B cell (primary cell): ENCODE data around the gene SCGB1D1. TPM values are rescaled to one million over a fixed set of nuclear protein-coding genes. Genes with fewer than 3 reads are reported as not detected.
"Not testable (repeated sequence)": the region's sequence is repeated elsewhere in the genome, so short reads cannot be mapped to it uniquely, and the experiment has no call there.

Experiments
- ATAC-seq: fragments of 200-7000 bp; cut with Tn5 transposase; one replicate; pipeline ENCODE4 v1.10.0; 2021; ENCODE audit warnings: low read depth, mild to moderate bottlenecking, moderate number of reproducible peaks, moderate library complexity
- CTCF ChIA-PET: fragments of 350-600 bp; sonication (Branson Sonifier 250); formaldehyde crosslinking; loops from one replicate; lab custom pipeline; 2021; ENCODE audit warnings: antibody characterized with exemption, inconsistent platforms; lab: Charles Lee
- POLR2A ChIA-PET: fragments of 350-600 bp; sonication (Branson Sonifier 250); formaldehyde crosslinking; loops from one replicate; lab custom pipeline; 2021; ENCODE audit warnings: antibody characterized with exemption; lab: Charles Lee
- DNase-seq: peaks from one replicate; pipeline ENCODE4 v3.0.0; 2013
- H2AFZ ChIP-seq: 2 replicates; pipeline ENCODE4 v1.6.1; 2012; ENCODE audit warnings: mild to moderate bottlenecking, low read depth, low read length; ENCODE audit not compliant: insufficient read depth, poor library complexity, severe bottlenecking
- H3K27ac ChIP-seq, 2 donors: 1 replicate in 1 of 2; 2 replicates in 1 of 2; pipeline ENCODE4 v1.5.1; 2012 to 2013; ENCODE audit warnings: low read length in 2 of 2, mild to moderate bottlenecking in 2 of 2, moderate library complexity in 1 of 2
- H3K27me3 ChIP-seq, 4 experiments: fragments of 200-600 bp in 1 of 4; sonication (generic) in 1 of 4; replicated peaks in 1 of 4; 1 replicate in 2 of 4; 2 replicates in 2 of 4; pipeline versions ENCODE4 v1.6.1 to v1.7.0; 2013 to 2016; ENCODE audit warnings: low read length in 3 of 4, mild to moderate bottlenecking in 2 of 4, mixed read lengths in 1 of 4, moderate library complexity in 1 of 4; ENCODE audit not compliant: insufficient read depth in 4 of 4, control insufficient read depth in 3 of 4; ENCODE audit errors: control extremely low read depth in 1 of 4
- H3K36me3 ChIP-seq, 2 experiments: replicated peaks in 1 of 2; 1 replicate in 1 of 2; 2 replicates in 1 of 2; pipeline versions ENCODE4 v1.6.1 to v1.7.1; 2013; ENCODE audit warnings: low read length in 1 of 2; ENCODE audit not compliant: insufficient read depth in 2 of 2, control insufficient read depth in 1 of 2; ENCODE audit errors: control extremely low read depth in 1 of 2, extremely low read depth in 1 of 2
- H3K4me1 ChIP-seq, 2 donors: fragments of 200-600 bp in 1 of 2; sonication (generic) in 1 of 2; 1 replicate in 1 of 2; 2 replicates in 1 of 2; pipeline versions ENCODE4 v1.5.1 to v1.6.1; 2013 to 2017; ENCODE audit warnings: low read length in 2 of 2; ENCODE audit not compliant: control insufficient read depth in 2 of 2, insufficient read depth in 2 of 2
- H3K4me2 ChIP-seq: replicated peaks from 2 replicates; pipeline ENCODE3; 2012; ENCODE audit warnings: mild to moderate bottlenecking, low read depth, low read length; ENCODE audit not compliant: poor library complexity, severe bottlenecking
- H3K4me3 ChIP-seq, 5 experiments: fragments of 200-600 bp in 1 of 5; sonication (generic) in 1 of 5; 1 replicate in 3 of 5; 2 replicates in 2 of 5; pipeline versions ENCODE4 v1.5.1 to v1.7.0; 2011 to 2016; ENCODE audit warnings: low read length in 4 of 5, mild to moderate bottlenecking in 4 of 5, low read depth in 2 of 5, control low read depth in 1 of 5, moderate library complexity in 1 of 5; ENCODE audit not compliant: insufficient read depth in 1 of 5; ENCODE audit errors: control extremely low read depth in 1 of 5, extremely low read depth in 1 of 5
- H3K79me2 ChIP-seq: fragments of 200-600 bp; sonication (generic); one replicate; pipeline ENCODE4 v1.6.0; 2016; ENCODE audit warnings: low read length; ENCODE audit not compliant: control insufficient read depth, insufficient read depth
- H3K9ac ChIP-seq: fragments of 200-600 bp; sonication (generic); 2 replicates; pipeline ENCODE4 v1.6.1; 2017; ENCODE audit warnings: mild to moderate bottlenecking, low read length, moderate library complexity
- H3K9me3 ChIP-seq, 3 donors: one replicate each; pipeline versions ENCODE4 v1.6.1 to v1.7.1; 2013; ENCODE audit warnings: low read length in 2 of 3; ENCODE audit not compliant: control insufficient read depth in 2 of 3, insufficient read depth in 1 of 3; ENCODE audit errors: control extremely low read depth in 1 of 3
- H4K20me1 ChIP-seq: 2 replicates; pipeline ENCODE4 v1.6.0; 2012; ENCODE audit warnings: mild to moderate bottlenecking, low read length; ENCODE audit not compliant: insufficient read depth, control insufficient read depth, poor library complexity, severe bottlenecking
- H3K27ac Mint-ChIP-seq: one replicate; pipeline ENCODE4 v1.8.0; 2021; ENCODE audit warnings: mixed read lengths
- H3K27me3 Mint-ChIP-seq: one replicate; pipeline ENCODE4 v1.8.0; 2021; ENCODE audit warnings: mixed read lengths
- H3K4me1 Mint-ChIP-seq: one replicate; pipeline ENCODE4 v1.8.0; 2021; ENCODE audit warnings: mixed read lengths
- H3K4me3 Mint-ChIP-seq: one replicate; pipeline ENCODE4 v1.8.0; 2021; ENCODE audit warnings: mixed read lengths
- H3K9me3 Mint-ChIP-seq: one replicate; pipeline ENCODE4 v1.8.0; 2022; ENCODE audit warnings: mixed read lengths; ENCODE audit not compliant: insufficient read depth
- EZH2 ChIP-seq: IDR thresholded peaks from 2 replicates; pipeline ENCODE4 v1.6.1; 2012; ENCODE audit warnings: borderline replicate concordance, low read depth, mild to moderate bottlenecking, moderate library complexity, low read length; ENCODE audit not compliant: insufficient read depth, poor library complexity, severe bottlenecking
- WGBS: methylation state at CpG from one replicate; pipeline ENCODE4 v1.1.5; 2013; ENCODE audit warnings: missing lambda C conversion rate; ENCODE audit not compliant: insufficient coverage; 5-methylcytosine and 5-hydroxymethylcytosine counted together
- intact Hi-C: fragments of 100-400 bp; cut with micrococcal nuclease; formaldehyde crosslinking; loops from one replicate; pipeline ENCODE4 v1.10.0; 2022
- polyA plus RNA-seq: library from polyadenylated mRNA; depleted of rRNA; stranded (reverse); fragments of >200 nt; gene quantifications from 2 replicates; pipeline ENCODE4 v1.2.3, GENCODE V29; 2012
- total RNA-seq, 2 donors: library from RNA; stranded (reverse); fragments of 120-200 nt in 1 of 2; gene quantifications; 1 replicate in 1 of 2; 2 replicates in 1 of 2; pipeline versions ENCODE4 v1.2.3 to v1.2.4, GENCODE V29; 2013 to 2022
- TF ChIP-seq, protein P1 (sequence below): fragments of 200-600 bp; IDR thresholded peaks from one replicate; pipeline ENCODE4 v1.8.0; 2022; ENCODE audit warnings: antibody characterized with exemption, mild to moderate bottlenecking

SCGB1D1 gene
- total and polyA plus RNA-seq, 2 donors (not counting 1 experiment from before 2014, with no cell fraction given) = not detected

DNA sequence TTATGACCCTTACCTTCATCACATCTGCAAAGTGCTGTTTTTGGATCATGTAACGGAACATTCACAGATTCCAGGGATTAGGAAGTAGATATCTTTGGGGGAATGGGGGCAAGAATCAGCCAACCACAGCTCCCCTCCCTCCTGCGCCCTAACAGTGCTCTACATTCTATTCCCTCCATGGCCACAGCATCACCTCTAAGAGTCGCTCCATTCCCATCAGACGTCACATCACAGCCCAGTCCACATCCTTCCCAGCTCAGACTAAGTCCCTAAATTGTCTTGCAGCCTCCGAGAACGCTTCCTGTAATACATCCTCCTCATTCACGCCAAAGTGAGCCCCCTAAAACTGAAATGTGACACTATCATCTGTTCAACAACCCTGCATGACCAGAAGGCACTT lies 5.9 kb downstream of the SCGB1D1 start:
- Histone ChIP-seq H3K27ac (no peak overlapping the region), H3K27me3 (peaks cover 0 to 18% (median 2%) of the 10 kb centered on the region in 4 experiments), H4K20me1 (no peaks in the 10 kb centered on the region), H3K9ac (no peak overlapping the region), H3K79me2 (no peaks in the 10 kb centered on the region), H2AFZ (no peak overlapping the region), H3K4me1 (no peaks in the 10 kb centered on the region), H3K9me3 (no peaks in the 10 kb centered on the region), H3K4me2 (no peak overlapping the region), H3K36me3 (no peaks in the 10 kb centered on the region), H3K4me3 (no peak overlapping the region)
- ChIA-PET POLR2A (no interaction called here), CTCF (no interaction called here)
- Mint-ChIP-seq H3K9me3 (no peaks in the 10 kb centered on the region), H3K27ac (no peak overlapping the region), H3K4me1 (no peaks in the 10 kb centered on the region), H3K4me3 (no peak overlapping the region), H3K27me3 (peaks cover 45% of the 10 kb centered on the region)
- ATAC-seq = no peak
- intact Hi-C loops = no loop called here
- TF ChIP-seq EZH2 = no peak
- TF ChIP-seq, protein P1, sequence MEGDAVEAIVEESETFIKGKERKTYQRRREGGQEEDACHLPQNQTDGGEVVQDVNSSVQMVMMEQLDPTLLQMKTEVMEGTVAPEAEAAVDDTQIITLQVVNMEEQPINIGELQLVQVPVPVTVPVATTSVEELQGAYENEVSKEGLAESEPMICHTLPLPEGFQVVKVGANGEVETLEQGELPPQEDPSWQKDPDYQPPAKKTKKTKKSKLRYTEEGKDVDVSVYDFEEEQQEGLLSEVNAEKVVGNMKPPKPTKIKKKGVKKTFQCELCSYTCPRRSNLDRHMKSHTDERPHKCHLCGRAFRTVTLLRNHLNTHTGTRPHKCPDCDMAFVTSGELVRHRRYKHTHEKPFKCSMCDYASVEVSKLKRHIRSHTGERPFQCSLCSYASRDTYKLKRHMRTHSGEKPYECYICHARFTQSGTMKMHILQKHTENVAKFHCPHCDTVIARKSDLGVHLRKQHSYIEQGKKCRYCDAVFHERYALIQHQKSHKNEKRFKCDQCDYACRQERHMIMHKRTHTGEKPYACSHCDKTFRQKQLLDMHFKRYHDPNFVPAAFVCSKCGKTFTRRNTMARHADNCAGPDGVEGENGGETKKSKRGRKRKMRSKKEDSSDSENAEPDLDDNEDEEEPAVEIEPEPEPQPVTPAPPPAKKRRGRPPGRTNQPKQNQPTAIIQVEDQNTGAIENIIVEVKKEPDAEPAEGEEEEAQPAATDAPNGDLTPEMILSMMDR = no peak
- DNase-seq = no peak
- 42% methylated on average over 5 of the region's 7 CpGs for WGBS

DNA sequence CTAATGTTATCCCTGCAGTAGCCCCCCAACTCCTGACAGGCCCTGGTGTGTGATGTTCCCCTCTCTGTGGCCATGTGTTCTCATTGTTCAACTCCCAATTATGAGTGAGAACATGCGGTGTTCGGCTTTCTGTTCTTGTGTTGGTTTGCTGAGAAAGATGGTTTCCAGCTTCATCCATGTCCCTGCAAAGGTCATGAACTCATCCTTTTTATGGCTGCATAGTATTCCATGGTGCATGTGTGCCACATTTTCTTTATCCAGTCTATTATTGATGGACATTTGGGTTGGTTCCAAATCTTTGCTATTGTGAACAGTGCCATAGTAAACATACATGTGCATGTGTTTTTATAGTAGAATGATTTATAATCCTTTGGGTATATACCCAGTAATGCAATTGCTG lies 7.4 kb downstream of the SCGB1D1 start:
- H3K4me3 Mint-ChIP-seq, H3K9me3 ChIP-seq, H3K79me2 ChIP-seq, ATAC-seq, CTCF ChIA-PET, H3K9me3 Mint-ChIP-seq, H3K4me1 ChIP-seq, H3K4me3 ChIP-seq, DNase-seq, H3K4me2 ChIP-seq, H4K20me1 ChIP-seq, H3K9ac ChIP-seq, POLR2A ChIA-PET, H3K36me3 ChIP-seq, H3K27ac ChIP-seq, H3K4me1 Mint-ChIP-seq, H3K27ac Mint-ChIP-seq, intact Hi-C loops, H2AFZ ChIP-seq: not testable (repeated sequence)
- peaks cover 53% of the 10 kb centered on the region for H3K27me3 Mint-ChIP-seq
- no CpG with 5 or more reads among the region's 2 CpGs for WGBS
- peaks cover 0 to 16% (median 0%) of the 10 kb centered on the region in 4 experiments for H3K27me3 ChIP-seq
